ENCODE measurements around the gene ACAA2. TPM values are rescaled to one million over a fixed set of nuclear protein-coding genes. Genes with fewer than 3 reads are reported as not detected.
"Not testable (repeated sequence)": the region's sequence is repeated elsewhere in the genome, so short reads cannot be mapped to it uniquely, and the experiment has no call there.

The ACAA2 gene
- total and polyA plus RNA-seq, 10 of the 15 experiments (the other 5 are each of a cell fraction or from before 2014, with no cell fraction given): 43.1 to 134 (median 64.6) TPM

DNA sequence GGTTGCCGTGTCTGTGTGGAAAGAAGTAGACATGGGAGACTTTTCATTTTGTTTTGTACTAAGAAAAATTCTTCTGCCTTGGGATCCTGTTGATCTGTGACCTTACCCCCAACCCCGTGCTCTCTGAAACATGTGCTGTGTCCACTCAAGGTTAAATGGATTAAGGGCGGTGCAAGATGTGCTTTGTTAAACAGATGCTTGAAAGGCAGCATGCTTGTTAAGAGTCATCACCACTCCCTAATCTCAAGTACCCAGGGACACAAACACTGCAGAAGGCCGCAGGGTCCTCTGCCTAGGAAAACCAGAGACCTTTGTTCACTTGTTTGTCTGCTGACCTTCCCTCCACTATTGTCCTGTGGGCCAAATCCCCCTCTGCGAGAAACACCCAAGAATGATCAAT lies 12.8 kb downstream of the ACAA2 start:
- H3K4me1 ChIP-seq (ENCODE audit: control insufficient read depth, insufficient read depth, low read length); H2AFZ ChIP-seq (ENCODE audit: control insufficient read depth, low read depth, low read length); ATAC-seq; RAD21 ChIA-PET (ENCODE audit: unreplicated experiment); CTCF ChIA-PET; H3K4me2 ChIP-seq (ENCODE audit: control insufficient read depth, insufficient read depth); SMC1A ChIA-PET (ENCODE audit: uncharacterized antibody, unreplicated experiment); H3K4me3 ChIP-seq; H3K27me3 ChIP-seq (replicated peaks in 1 of 2; ENCODE audit: control insufficient read depth in 2 of 2, insufficient read depth in 2 of 2, low read length in 1 of 2); H3K9ac ChIP-seq (ENCODE audit: control insufficient read depth, insufficient read depth, low read length); H4K20me1 ChIP-seq (ENCODE audit: control insufficient read depth, insufficient read depth); FAIRE-seq; H3K27ac ChIP-seq (ENCODE audit: control insufficient read depth, insufficient read depth); H3K36me3 ChIP-seq (ENCODE audit: control insufficient read depth in 2 of 2, insufficient read depth in 2 of 2, low read length in 1 of 2); in situ Hi-C loops (cut with MboI); BruUV-seq (replicated peaks); POLR2A ChIA-PET; intact Hi-C loops (cut with micrococcal nuclease; ENCODE audit: unreplicated experiment); DNase-seq (ENCODE audit: low read depth, low spot score); H3K9me3 ChIP-seq (replicated peaks; ENCODE audit: control insufficient read depth, insufficient read depth, low read length); H3K79me2 ChIP-seq (ENCODE audit: control insufficient read depth, insufficient read depth, low read length): not testable (repeated sequence)
- WGBS (ENCODE audit: insufficient coverage, insufficient replicate concordance, low lambda C conversion rate, missing lambda C conversion rate): 90% methylated on average over 3 of the region's 5 CpGs

DNA sequence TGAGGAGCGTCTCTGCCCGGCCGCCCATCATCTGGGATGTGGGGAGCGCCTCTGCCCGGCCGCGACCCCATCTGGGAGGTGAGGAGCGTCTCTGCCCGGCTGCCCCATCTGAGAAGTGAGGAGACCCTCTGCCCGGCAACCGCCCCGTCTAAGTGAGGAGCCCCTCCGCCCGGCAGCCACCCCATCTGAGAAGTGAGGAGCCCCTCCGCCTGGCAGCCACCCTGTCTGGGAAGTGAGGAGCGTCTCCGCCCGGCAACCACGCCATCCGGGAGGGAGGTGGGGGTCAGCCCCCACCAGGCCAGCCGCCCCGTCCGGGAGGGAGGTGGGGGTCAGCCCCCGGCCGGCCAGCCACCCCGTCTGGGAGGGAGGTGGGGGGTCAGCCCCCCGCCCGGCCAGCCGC lies 13.5 kb downstream of the ACAA2 start:
- H3K9ac ChIP-seq (ENCODE audit: control insufficient read depth, insufficient read depth, low read length); BruUV-seq (replicated peaks); H3K9me3 ChIP-seq (replicated peaks; ENCODE audit: control insufficient read depth, insufficient read depth, low read length); RAD21 ChIA-PET (ENCODE audit: unreplicated experiment); H3K36me3 ChIP-seq (ENCODE audit: control insufficient read depth in 2 of 2, insufficient read depth in 2 of 2, low read length in 1 of 2); H3K79me2 ChIP-seq (ENCODE audit: control insufficient read depth, insufficient read depth, low read length); CTCF ChIA-PET; H3K27me3 ChIP-seq (replicated peaks in 1 of 2; ENCODE audit: control insufficient read depth in 2 of 2, insufficient read depth in 2 of 2, low read length in 1 of 2); H3K4me3 ChIP-seq; intact Hi-C loops (cut with micrococcal nuclease; ENCODE audit: unreplicated experiment); H3K27ac ChIP-seq (ENCODE audit: control insufficient read depth, insufficient read depth); FAIRE-seq; DNase-seq (ENCODE audit: low read depth, low spot score); SMC1A ChIA-PET (ENCODE audit: uncharacterized antibody, unreplicated experiment); H3K4me1 ChIP-seq (ENCODE audit: control insufficient read depth, insufficient read depth, low read length); H4K20me1 ChIP-seq (ENCODE audit: control insufficient read depth, insufficient read depth); H3K4me2 ChIP-seq (ENCODE audit: control insufficient read depth, insufficient read depth); POLR2A ChIA-PET; H2AFZ ChIP-seq (ENCODE audit: control insufficient read depth, low read depth, low read length); ATAC-seq; in situ Hi-C loops (cut with MboI): not testable (repeated sequence)
- WGBS (ENCODE audit: insufficient coverage, insufficient replicate concordance, low lambda C conversion rate, missing lambda C conversion rate): over 99% methylated on average over 14 of the region's 29 CpGs

DNA sequence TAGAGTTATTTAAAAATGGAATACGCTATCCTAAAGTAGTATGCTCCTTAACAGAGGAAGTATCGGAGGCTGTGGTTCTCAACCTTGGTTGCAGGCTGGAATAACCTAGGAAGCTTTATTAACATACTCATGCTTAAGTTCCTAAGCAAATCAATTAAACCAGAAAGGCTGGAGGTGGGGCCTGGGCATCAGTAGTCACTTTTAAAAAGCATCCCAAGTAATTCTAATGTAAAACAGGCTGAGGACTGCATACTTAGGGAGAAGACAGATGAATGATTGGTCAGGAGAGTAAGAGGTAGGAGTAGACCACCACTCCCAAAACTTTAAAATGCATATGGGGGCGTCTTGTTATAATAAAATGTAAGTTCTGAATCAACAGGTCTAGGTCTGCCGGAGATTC lies 15.3 kb downstream of the ACAA2 start:
- Histone ChIP-seq H3K27me3 (replicated peaks in 1 of 2; ENCODE audit: control insufficient read depth in 2 of 2, insufficient read depth in 2 of 2, low read length in 1 of 2) (no peaks in the 10 kb centered on the region), H3K4me2 (ENCODE audit: control insufficient read depth, insufficient read depth) (no peak overlapping the region), H3K4me3 (no peak overlapping the region), H2AFZ (ENCODE audit: control insufficient read depth, low read depth, low read length) (no peak overlapping the region), H3K9me3 (replicated peaks; ENCODE audit: control insufficient read depth, insufficient read depth, low read length) (no peaks in the 10 kb centered on the region), H3K27ac (ENCODE audit: control insufficient read depth, insufficient read depth) (no peak overlapping the region), H3K79me2 (ENCODE audit: control insufficient read depth, insufficient read depth, low read length) (no peaks in the 10 kb centered on the region), H4K20me1 (ENCODE audit: control insufficient read depth, insufficient read depth) (no peaks in the 10 kb centered on the region), H3K9ac (ENCODE audit: control insufficient read depth, insufficient read depth, low read length) (no peak overlapping the region), H3K4me1 (ENCODE audit: control insufficient read depth, insufficient read depth, low read length) (no peaks in the 10 kb centered on the region), H3K36me3 (ENCODE audit: control insufficient read depth in 2 of 2, insufficient read depth in 2 of 2, low read length in 1 of 2) (peaks cover 0 to 12% of the 10 kb centered on the region in 2 experiments; a peak in 2 of 4 replicates)
- intact Hi-C loops (cut with micrococcal nuclease; ENCODE audit: unreplicated experiment) (no loop called here), in situ Hi-C loops (cut with MboI) (no loop called here)
- TF ChIP-seq IRF4 (IDR thresholded peaks at IDR 0.05; ENCODE audit: low read depth, low read length) (no peak), MXI1 (IDR thresholded peaks at IDR 0.05; ENCODE audit: low read depth, low read length) (no peak), JUNB (IDR thresholded peaks at IDR 0.05) (no peak), SREBF1 (IDR thresholded peaks at IDR 0.05; ENCODE audit: low read length) (no peak)
- ChIA-PET POLR2A (interaction anchor here (0.5 kb wide), 1 partner anchor 24 kb away, joined by 7 read pairs; no protein-coding TSS in a partner anchor), CTCF (no interaction called here), SMC1A (ENCODE audit: uncharacterized antibody, unreplicated experiment) (no interaction called here), RAD21 (ENCODE audit: unreplicated experiment) (no interaction called here)
- 97% methylated on average over 4 of the region's 4 CpGs for WGBS (ENCODE audit: insufficient coverage, insufficient replicate concordance, low lambda C conversion rate, missing lambda C conversion rate)
- no TSS peak for BruUV-seq (replicated peaks)
- ATAC-seq: no peak
- no peak for FAIRE-seq
- no peak for DNase-seq (ENCODE audit: low read depth, low spot score)
